Measurements from ENCODE around the gene AUTS2.

AUTS2 gene

DNA sequence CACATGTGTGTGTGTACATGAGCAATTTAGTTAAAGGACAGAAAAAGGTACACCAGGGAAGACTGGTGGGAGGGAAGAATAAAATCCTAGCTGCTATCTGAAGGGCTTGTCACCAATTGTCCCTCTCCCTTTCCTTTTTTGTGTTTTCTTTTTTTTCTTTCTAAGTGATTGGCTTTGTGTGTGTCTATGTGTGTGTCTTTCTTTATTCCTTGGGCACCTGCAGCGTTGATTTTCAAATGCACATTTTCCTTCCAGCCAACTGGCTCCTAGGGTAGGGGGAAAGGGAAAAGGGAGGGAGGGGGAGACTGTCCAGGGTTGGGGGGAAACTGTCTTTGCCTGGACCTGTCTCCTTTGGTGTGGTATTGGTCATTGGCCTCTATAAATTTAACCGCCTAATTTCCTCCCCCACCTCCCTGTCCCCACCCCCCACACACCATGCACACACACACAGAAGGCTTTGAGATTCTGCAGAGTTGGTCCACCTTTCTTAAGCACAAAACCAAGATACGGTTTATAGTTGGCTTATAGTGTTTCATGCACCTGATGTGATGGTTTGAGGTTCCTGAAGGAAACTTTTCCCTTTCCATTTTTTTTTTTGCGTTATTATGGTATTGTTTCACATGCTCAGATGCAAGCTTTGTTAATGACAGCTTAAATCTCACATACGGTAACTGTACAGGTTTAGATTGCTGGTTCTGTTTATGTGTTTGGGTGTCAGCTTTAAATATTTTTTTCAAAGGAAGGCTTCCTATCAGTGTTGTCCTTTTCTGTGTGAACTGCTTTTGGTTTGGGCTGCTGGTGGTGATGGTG, 2.6 kb downstream of the AUTS2 start:
- DNase-seq = no peak

DNA sequence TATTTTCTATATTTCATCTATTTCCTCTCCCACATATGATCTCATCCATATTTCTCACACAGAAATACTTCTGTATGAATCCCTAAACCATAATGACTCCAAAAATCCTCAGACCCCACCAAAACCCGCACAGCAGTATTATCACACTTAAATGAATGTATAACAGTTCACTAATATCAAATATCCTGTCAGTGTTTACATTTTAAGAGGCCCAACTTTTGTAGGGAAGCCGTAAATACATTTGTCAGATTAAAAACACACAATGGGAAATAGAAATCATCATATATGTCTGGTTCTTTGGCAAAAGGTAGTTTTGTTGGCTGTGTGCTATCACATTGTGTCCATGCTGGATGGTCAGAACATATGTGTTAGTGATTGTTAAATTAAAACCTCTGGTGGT, 4.2 kb downstream of the AUTS2 start:
- DNase-seq = no peak

DNA sequence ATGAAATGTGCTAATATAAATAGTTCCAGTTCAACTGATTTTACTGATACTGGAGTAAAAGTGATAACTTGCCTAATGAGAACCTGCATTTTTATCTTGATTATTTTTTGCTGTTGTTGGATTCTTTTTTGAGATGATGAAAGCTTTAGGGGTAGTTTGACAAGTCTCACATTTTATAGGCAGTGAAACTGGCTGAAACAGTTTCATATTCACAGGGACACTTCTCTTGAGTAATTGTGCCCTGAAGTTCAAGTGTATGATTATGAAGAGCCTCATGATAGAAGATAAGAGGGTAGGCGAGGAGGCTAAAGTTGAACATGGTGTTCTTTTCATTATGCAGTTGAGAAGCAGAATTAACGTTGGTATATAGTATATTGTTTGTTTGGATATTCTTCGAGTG, 5.1 kb downstream of the AUTS2 start:
- no peak for DNase-seq

DNA sequence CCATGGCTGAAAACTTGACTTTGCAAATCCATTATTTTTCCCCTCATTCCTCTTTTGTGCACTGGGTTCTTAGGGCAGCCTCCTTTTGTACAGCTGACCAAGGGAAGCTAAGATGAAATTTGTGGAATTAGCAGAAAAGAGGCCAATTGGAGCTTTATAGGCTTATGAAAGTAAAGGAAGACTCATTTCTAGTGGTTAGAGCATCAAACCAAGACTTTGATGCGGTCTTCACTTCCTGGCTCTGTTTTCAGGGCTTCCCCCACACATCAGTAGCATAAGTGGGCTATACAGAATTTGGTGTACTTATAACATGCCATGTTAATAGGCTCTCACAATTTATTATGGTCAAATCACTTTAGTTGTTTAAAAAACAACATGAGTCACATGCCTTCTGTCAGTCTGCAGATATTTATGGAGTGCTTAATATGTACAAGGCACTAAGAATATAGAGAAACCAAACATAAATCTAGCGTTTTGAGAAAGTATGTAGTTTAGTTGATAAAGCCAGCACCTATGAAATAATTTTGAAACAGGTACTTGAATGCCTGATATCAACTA, 5.7 kb downstream of the AUTS2 start:
- DNase-seq = no peak

DNA sequence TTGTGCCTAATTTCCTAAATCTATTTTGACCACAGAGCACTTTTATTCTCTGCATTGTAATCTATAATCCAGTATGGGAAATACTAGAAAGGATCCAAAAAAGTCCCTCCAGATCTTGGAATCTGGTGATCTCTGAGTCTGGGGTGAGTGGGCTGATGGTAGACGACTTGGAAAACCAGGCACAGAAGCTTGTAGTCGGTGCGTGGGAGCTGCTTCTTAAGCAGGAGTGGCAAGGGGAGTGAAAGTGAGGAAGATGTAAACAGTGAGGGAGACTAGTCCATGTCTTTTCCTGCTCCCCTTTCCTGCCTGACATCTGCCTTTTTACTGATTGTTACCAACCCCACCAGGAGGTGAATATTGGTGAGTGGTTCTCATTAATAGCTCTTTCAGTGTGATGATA, 6.8 kb downstream of the AUTS2 start:
- no peak for DNase-seq

DNA sequence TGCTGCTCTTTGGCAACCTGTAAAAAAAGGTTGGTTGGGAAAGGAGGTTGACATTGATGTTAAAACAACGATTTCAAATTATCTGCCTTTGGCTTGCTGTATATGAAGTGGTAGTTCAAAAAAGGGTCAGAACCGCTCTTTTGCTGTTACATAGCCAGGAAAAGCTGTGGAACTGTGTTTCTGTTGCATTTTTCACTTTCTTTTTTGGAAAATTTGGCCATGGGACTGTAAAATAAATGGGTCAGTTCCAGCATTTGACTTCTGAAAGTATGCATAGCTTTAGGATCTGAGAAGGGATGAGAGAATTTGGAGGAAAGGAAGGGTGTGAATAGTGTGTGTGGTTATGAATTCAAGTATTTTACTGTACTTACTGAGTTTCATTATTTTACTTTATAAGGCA, 7.3 kb downstream of the AUTS2 start:
- no peak for DNase-seq

DNA sequence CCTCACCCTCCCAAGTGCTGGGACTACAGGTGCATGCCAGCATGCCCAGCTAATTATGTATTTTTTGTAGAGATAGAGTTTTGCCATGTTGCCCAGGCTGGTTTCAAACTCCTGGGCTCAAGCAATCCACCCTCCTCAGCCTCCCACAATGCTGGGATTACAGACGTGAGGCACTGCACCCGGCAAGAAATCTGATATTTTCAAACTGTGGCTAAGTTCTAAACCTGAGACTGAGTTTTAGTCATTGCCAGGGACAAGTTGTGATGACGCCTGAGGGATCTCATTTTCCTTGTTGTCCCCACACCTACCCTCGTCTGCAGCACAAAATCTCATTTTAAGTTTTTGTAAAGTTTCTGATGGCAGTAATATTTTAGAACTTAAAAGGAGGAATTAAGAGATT, 9.8 kb downstream of the AUTS2 start:
- no peak for DNase-seq

DNA sequence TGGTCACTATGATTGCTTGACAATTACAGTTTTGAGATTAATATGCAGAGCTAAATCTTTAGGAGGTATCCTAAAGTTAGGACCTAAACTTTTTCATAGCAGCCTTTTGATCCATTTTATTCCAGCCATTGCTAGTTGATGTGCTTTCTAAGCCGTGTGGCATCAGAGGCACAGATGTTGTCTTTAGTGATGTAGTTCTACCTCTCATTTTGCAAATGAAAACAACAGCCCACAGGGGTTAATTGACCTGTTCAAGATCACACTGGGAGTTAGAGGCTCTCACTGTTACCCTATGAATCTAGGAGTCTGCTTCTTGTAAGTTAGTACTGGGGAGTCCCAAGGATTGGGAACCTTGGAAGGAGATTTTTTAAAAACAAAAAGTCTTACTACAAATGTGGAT, 10.6 kb downstream of the AUTS2 start:
- DNase-seq = no peak

DNA sequence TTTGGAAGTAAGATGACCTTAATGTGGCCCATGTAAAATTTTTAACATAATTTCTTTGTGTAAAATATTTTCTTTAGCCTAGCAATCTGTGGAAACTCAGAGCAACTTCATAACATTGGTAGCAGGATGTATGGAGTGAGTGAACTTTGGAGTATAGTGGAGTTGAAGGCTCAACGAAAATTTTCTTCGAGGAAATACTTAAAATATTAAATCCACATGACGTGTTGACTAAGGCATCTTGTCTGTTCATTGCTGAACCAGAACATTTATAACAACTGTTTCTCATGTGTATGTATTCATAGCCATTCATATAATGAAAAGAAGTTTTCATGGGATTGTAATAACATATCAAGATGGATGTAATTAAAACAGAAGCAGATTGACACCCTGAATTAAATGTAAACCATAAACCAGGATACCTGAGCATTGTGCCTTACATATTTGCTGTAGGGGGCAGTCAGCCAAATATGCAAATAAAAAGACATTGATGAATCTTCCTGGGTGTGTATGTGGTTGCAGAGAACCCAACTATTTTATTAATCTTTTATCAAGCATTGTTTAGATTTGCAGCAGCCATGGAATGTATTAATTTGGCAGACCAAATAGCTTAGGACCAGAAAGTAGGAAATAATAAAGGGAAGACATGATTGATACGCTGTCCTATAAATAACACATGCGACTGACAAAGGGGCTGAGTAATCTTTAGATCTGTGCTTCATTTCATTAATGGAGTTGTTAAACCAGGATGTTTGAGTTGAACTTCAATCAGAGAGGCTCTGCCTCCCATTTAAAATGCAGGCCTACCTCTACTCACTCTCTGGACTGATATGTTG, 11.5 kb downstream of the AUTS2 start:
- DNase-seq = no peak

DNA sequence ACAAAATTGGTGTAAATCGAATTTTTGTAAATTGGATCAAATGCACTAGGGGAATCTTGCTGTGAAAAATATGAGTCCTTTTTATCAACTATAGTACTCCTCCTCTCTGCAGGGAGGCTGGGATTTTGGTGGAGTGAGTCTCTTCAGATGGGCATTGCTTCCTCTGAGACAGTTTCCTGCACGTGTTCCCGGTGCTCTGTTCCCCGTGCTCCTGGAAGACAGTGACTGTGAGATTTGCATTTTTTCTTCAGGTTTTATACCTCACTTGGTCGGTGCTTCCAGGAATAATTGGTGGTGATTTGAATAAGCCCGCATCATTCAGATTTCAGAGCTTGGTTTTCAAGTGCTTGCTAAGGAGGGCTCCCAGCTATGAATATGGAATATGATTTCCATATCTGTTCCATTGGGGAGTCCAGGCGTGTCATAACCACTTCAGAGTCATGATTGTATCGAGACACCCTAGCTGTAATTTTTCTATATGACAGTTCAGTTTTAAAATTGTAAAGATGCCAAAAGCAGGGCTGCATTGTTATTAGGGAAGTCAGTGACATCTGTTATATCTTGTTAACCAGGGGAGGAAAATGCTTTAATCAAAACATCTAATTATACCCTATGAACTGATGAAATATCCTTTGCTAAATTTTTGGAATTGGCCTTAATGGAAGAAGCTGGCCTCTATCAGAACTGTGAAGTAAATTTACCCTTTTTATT, 12.3 kb downstream of the AUTS2 start:
- DNase-seq = no peak

DNA sequence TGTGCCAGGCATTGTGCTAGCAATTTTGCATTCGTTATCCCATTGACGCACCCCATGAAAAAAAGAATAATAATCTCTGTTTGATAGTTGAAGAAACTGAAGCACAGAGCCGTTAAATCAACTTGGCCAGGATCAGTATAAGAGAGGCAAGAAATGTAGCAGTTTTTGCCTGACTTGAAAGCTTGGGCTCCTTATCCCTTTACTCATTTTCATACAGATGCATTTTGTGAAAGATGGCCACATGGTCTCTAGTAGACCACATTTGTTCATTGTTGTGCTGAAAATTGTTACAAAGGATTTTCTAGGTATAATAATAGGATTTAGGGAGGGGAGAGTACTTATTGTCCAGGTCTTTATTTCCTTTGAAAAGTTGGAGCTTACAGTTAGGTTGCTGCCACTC, 14.7 kb downstream of the AUTS2 start:
- DNase-seq = no peak

DNA sequence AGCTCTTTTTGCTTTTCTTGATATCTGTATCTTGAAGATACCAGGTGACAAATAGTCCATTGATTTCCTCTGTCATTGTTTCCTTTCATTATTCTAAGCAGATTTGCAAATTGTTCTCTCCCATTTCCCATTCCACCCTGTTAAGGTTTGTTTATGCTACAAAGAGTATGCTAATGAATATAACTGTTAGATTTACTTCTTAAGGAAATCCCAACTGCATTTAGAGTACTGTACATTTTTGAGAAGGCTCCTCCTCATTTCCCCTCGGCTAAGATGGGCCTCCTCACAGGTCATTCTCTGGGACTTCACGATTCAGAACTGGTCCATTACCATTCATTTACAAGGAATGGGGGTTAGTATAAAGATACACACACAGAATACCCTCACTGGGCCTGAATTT, 15.6 kb downstream of the AUTS2 start:
- DNase-seq = no peak

DNA sequence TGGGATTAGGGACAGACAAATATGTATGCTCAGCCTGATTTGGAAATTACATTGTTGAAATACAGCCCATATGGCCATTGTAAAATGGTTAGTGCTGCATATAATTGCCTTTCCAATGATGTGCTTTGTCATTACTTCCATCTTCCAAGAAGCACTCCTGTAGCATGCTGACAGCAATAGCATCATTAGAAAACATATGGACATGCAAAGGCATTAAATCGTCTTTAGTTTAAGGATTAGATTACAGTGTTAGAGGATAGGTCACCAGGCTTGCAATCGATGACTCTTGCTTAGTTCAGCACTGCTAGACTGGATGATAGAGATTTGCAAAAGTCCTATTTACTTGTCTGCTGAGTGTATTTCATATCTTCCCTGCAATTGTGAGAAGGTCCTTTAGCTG, 17.4 kb downstream of the AUTS2 start:
- DNase-seq = no peak

DNA sequence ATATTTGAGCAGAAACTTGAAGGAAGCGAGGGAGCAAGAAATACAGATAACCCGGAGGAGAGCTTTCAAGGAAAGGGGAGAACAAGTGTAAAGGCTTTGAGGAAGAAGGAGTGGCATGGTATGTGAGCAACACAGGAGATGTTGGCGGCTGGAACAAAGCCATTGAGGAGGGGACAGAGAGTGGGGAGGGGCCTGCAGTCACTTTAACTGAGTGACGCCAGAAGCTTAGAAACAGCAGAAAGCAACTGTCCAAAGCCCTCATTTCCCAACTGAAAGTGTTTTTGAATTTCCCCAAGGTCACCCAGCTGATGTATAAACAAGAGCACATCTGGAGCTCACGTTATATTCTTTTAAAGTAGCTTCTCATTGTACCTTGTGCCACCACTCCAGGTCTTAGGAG, 19.1 kb downstream of the AUTS2 start:
- no peak for DNase-seq

DNA sequence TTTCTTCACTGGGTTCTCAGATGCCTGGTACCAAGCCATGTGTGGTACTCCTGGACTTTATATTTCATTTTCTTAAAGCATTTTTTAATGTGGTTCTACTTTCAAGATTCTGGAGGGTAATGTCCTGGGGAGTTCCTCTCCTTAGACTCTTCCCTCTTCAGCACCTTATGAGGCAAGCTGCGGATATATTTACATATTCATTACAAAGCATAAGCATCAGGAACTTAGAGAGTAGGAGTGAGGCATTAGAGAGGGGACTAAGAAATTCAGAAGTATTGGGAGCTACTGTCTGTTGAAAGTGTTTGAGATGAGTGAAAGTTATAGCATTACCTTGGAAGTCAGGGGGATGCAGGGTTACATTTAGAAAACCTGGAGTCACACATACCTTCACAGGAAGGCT, 20.8 kb downstream of the AUTS2 start:
- DNase-seq = no peak

DNA sequence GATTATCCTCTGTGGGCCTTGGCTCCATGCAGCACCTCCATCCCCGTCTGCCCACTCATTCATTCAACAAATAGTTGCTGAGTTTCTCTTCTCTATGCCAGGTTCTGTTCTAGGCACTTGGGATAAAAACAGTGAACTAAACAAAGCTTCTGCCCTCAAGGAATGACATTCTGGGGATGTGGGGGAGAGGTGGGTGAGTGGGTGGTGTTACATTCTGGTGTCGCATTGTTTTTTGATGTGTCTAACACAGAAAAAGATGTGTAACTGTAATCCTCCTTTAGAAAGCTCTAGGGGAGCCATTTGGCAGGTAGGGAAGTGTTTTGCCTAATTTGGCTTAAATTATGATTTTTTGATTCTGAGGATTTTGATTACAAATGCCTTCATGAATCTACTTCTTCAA, 21.4 kb downstream of the AUTS2 start:
- no peak for DNase-seq

DNA sequence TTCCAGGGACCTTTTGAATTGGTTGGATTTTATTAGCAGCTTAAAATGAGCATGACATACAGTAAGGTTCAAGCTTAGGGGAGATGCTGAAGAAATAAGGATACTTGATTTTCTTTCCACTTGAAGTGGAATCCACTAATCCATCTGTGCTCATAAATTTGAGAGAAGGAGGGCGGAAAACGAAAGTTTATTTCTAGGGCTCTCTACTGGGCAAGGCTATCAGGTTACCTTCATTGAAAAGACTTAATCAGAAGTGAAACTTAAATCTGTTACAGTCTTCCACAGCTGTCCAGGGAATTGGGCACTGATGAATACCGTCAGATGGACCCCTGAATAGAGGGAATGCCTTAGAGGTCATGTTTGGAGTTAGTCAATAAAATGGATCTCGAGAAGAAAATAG, 21.8 kb downstream of the AUTS2 start:
- no peak for DNase-seq

DNA sequence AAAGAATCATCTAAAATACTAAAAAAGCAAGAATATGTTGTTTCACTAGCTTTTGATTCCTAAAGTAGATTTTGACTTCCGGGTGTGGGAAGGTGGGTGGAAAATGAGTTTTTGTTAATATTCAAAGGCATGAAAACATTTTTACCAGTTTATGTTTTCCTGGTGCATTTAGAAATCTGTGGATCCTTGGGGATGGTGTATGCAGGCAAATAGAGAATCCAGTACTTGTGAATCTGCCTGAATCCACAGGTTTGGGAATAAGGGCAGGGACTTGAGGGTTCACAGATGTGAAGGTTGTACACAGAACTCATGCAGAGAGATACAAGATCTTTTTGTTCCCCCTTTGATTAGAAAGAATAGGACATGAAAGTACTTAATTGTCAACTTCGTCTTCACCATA, 22.4 kb downstream of the AUTS2 start:
- DNase-seq = no peak

DNA sequence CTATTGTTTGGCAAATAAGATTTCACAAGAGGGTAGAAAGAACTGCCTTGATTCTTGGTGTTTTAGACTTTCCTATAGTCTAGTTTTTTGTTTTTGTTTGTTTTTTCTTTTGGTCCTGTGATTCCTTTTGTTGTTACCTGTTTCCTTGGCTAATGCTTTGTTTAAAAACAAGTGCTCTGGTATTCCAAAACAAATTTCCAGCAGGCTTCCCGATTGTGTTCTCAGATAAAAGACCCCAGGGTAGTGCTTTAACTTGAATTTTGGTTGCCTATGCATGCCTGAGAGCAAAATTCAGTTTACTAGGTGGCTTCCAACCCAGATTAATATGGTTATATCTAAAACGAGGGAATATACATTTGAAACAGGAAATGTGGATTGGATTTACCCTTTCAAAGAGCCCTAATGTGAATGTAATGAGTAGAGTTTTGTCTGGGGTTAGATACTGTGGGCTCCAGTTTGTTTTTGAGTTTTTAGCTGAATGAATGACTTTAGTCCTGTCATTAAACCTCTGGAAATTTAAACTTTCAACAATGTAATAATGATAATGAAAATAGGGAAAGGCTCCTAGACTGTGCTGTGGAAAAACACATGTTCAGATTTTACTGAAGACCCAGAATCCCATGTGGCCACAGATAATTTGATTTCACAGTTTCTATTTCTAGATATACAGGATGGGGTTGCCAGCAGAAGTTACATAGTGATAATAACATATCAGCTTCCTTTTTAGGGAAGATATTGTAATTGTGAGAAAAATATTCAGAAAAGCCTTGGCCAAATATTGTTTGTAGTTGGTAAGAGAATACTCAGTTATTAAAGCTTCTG, 23.9 kb downstream of the AUTS2 start:
- DNase-seq = no peak

DNA sequence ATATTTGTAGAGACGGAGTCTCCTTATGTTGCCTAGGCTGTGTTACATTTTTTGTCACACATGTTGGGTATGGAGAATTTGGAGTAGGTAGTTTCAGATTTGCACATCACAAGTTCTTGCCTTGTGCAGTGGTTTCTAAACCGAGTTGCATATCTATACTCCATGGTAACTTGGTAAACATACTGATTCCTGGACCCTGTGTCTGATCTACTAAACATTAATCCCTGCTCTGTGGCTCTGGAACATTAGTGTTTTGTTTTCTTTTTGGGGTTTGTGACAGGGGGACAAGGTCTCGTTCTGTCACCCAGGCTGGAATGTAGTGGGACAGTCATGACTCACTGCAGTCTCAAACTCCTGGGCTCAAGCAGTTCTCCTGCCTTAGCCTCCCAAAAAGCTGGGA, 24.7 kb downstream of the AUTS2 start:
- no peak for DNase-seq

DNA sequence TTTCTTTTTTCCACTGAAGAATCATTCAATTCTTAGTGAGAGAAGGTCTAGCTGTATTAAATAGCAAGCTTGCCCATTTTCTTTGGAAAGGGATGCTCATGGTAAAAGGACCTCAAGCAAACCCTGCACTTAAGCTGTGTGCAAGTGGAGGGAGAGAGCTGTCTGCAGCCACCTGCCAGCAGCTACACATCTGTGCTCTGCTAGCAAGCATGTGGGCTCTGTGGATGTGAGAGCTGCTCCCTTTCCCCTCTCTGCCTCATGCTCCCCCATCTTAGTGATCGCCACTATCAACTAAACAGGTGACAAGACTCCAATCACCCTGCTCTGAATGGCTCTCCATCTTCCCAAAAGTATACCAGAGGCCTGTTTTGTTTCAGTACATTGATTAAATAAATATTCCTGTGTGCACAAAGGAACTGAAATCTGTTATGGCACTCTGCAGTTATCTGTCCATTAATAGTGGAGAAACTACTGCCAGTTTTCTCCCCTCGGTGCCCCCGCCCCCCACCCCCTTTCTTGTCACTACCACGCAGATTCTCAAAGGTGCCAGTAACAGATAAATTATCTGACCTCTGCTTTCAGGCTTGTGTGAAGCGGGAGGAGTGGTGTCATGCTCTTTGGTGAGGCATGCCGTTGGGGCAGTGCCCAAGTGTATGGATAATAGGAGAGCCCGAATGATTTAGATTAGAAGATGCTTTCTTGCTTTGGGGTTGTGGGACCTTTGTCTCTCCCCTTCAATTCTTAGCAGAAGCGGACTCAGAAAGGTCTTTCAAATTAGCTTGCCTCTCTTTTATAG, 26.4 kb downstream of the AUTS2 start:
- no peak for DNase-seq

DNA sequence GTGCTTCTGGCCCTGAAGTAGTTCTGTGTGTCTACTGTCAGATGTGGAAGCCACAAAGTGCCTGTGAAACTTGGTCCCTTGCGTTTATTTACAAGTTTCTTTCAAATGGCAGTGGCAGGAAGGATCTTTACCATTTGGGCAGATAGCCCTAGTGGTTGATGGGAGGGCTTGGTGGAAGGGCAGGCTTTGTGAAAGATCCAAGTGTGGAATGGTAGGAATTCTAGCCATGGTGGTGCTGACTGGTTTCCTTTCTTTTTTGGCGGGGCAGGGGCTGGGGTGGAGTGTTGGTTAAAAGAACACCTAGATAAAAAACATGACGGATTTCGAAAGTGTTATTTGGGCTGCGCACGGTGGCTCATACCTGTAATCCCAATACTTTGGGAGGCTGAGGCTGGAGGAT, 27.0 kb downstream of the AUTS2 start:
- DNase-seq = no peak

Data from GF-D8 (cell line).